Vein endothelial cell (primary cell): ENCODE results near the gene SMIM35. TPM values are rescaled to one million over a fixed set of nuclear protein-coding genes. Genes with fewer than 3 reads are reported as not detected.

Experiments
- total RNA-seq: library from RNA; depleted of rRNA; stranded (reverse); fragments of >200 nt; gene quantifications from 2 replicates; pipeline ENCODE4 v1.2.3, GENCODE V29; 2012

SMIM35 gene
- not detected in 2 replicates for total RNA-seq

DNA sequence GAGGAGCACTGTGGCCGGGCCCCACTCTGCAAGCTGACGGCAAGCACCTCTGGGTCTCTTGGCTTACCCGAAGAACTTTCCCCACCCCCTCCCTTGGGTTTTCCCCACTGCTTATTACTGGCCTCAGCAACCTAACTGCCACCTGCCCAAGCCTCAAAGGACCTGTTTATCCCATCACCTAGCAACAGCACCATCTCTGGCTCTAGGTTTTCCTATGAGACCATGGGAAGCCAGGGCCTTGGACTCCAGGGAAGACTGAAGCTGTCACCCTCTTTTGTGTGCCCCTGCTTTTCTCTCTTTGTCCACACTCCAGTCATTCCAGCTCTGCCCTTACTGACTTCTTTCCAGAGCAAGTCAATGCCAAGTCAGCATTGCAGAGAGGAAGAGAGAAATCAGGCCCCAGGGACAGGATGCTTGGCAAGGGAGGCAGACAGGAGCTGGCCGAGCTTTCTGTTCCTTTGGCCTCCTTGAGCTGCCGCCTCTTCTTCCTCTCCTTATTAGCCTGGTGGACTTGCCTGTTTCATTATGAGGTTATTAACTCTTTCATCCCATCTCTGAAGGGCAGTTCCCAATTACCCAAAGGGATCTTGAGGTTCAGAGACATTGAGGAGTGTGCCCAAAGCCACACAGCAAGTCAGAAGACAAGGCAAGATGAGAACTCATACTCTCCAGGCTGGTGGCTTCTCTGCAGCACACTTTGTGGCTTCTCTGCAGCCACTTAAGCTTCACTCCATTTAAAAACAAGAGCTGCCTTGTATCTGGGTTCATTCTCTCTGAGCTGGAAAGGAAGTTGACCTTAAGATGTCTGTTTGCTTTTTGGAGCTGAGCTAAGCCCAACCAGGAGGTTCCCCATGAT, at the start of gene SMIM35:
SMIM35 (minus strand) TSS at position 51 of the 856 bp plus-strand sequence. CDS start 206 bp downstream, outside the sequence.

DNA sequence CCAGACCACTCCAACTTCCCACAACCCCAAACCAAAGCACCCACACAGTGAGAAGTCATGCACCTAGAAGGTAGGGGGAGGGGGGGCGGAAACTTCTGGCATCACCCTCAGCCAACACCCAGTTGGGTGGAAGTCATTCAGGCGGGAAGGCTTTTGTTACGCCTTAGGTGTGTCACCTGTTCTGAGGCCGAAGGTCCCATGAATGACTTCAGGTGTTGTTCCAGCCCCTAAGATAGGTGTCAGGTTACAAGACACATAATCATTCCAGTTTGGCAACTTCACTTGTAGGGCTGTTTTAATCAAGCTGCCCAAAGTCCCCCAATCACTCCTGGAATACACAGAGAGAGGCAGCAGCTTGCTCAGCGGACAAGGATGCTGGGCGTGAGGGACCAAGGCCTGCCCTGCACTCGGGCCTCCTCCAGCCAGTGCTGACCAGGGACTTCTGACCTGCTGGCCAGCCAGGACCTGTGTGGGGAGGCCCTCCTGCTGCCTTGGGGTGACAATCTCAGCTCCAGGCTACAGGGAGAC, 9.9 kb downstream of the SMIM35 start, which contains the start of gene TMPRSS4:
TMPRSS4 (plus strand) TSS at position 325 of the 528 bp plus-strand sequence. CDS start 225 bp downstream, outside the sequence.

DNA sequence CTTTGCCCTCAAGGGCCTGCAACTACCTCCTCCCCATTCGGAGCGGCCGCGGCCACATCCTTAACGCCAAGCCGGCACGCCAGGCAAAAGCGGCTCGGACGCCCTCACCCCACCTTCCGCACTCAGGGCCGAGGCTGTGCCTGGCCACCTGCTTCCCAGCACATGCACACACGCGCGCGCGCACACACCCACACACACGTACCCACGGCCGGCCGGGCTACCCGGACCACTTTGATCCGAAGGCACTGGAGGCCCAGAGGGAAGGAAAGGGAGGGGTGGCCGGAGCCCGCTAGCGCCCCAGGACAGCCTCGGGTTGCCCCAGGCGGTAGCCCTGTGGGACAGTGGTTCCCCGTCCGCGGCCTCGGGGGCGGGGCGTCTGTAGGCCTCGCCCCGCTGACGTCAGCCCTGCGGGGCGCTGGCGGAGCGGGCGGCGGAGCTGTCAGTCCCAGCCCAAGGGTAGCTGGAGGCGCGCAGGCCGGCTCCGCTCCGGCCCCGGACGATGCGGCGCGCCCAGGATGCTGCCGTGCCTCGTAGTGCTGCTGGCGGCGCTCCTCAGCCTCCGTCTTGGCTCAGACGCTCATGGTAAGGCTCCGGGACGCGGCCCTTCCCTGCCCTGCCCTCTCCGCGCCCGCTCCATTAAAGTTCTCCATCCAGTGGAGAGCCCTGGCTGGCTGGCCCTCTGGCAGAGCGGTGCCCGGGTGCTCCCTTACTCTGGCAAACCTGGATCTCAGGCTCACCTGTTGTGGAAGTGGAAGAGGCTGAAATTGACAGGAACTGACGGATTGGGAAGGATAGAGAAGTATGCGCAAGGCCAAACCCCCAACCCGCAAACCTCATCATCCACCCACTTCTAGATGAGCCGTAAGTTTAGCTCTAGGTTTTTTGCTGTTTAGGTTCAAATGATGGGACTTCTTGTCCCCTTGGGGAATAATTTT, 100.5 kb downstream of the SMIM35 start, which contains the start of gene IL10RA:
IL10RA (plus strand) TSS at position 442 of the 935 bp plus-strand sequence; CDS start at position 516, 74 bp downstream.

Other genes with a start within 250 kb of the SMIM35 start
- gene FXYD6, start 210.3 kb downstream of the SMIM35 start, total RNA-seq: 0.33 and 0.67 TPM in 2 replicates
- gene TMPRSS13, start 157.6 kb downstream of the SMIM35 start, total RNA-seq: not detected in 2 replicates
- gene IL10RA, start 100.6 kb downstream of the SMIM35 start, total RNA-seq: 0.10 TPM in 1 of 2 replicates, not detected in the other
- not detected in 2 replicates for gene TMPRSS4, start 9.9 kb downstream of the SMIM35 start, total RNA-seq
- under 0.01 TPM in 2 replicates for gene SCN4B, start 65.9 kb upstream of the SMIM35 start, total RNA-seq
- gene SCN2B, start 89.7 kb upstream of the SMIM35 start, total RNA-seq: under 0.01 TPM in 1 of 2 replicates, not detected in the other
- 0.65 TPM in 1 of 2 replicates, not detected in the other for gene JAML, start 138.0 kb upstream of the SMIM35 start, total RNA-seq
- 10.7 and 15.4 TPM in 2 replicates for gene MPZL3, start 165.4 kb upstream of the SMIM35 start, total RNA-seq
- gene MPZL2, start 177.3 kb upstream of the SMIM35 start, total RNA-seq: 25.8 and 42.1 TPM in 2 replicates
- gene CD3E, start 217.8 kb upstream of the SMIM35 start, total RNA-seq: 0.33 TPM in 1 of 2 replicates, not detected in the other